ENCODE data around the gene KAT7.

DNA sequence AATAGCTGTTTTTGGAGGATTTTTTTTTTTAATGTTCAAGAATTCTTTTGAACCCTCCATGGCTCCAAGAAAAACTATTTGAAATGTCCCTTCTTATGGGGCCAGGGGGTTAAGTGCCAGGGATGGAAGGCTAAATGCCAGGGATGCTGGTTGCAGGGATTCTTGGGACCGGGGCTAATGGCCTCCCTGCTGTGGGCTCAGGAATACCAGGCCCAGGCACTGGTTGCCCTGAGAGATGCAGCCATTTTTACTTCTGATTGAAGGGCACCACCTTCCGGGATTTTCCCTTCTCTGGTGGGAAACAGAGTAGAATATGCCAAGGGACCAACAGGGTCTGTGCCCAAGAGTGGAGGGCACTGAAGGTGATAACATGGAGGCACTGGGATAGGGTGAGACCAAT is 10.9 kb upstream of the KAT7 start:
- TF ChIP-seq EZH2phosphoT487 (IDR thresholded peaks at IDR 0.05; ENCODE audit: insufficient read depth, low read depth) (no peak), EZH2 (IDR thresholded peaks at IDR 0.05; ENCODE audit: insufficient read depth, poor library complexity, severe bottlenecking) (no peak)
